GM12878 (cell line): ENCODE measurements around the gene UHRF2. TPM values are rescaled to one million over a fixed set of nuclear protein-coding genes. Genes with fewer than 3 reads are reported as not detected.

ENCODE experiments used
- CBX3 ChIP-seq: fragments of 200-600 bp; sonication (generic); IDR thresholded peaks from 2 replicates; pipeline ENCODE4 v1.6.1; 2016; ENCODE audit warnings: low read depth, borderline replicate concordance
- CBX5 ChIP-seq: sonication (generic); IDR thresholded peaks from 2 replicates; pipeline ENCODE4 v1.6.1; 2016; ENCODE audit warnings: low read depth, moderate library complexity, mild to moderate bottlenecking, inconsistent platforms
- CREM ChIP-seq: IDR thresholded peaks from 2 replicates; pipeline ENCODE4 v1.6.1; 2014; ENCODE audit warnings: antibody characterized with exemption, low read depth
- IKZF1 ChIP-seq: fragments of 450-650 bp; conservative IDR thresholded peaks from 2 replicates; pipeline ENCODE4 v1.6.1; 2017; ENCODE audit warnings: antibody characterized with exemption, mild to moderate bottlenecking
- IKZF2 ChIP-seq, 2 experiments: fragments of 450-650 bp; IDR thresholded peaks; 2 replicates each; pipeline ENCODE4 v1.6.1; 2017; ENCODE audit warnings: mild to moderate bottlenecking in 2 of 2, moderate library complexity in 2 of 2
- NBN ChIP-seq: fragments of 450-650 bp; IDR thresholded peaks from 2 replicates; pipeline ENCODE4 v1.6.1; 2016
- POLR2AphosphoS5 ChIP-seq: IDR thresholded peaks from 2 replicates; pipeline ENCODE4 v1.6.1; 2011; ENCODE audit warnings: mild to moderate bottlenecking, low read length, inconsistent platforms
- POU2F2 ChIP-seq: IDR thresholded peaks from 3 replicates; pipeline ENCODE4 v1.6.1; 2011; ENCODE audit warnings: low read depth, mild to moderate bottlenecking, low read length, borderline replicate concordance
- RAD21 ChIP-seq: IDR thresholded peaks from 2 replicates; pipeline ENCODE4 v1.6.1; 2011; ENCODE audit warnings: mild to moderate bottlenecking, low read depth, low read length, moderate library complexity; ENCODE audit not compliant: insufficient read depth
- RB1 ChIP-seq: fragments of 450-650 bp; formaldehyde crosslinking; IDR thresholded peaks from 2 replicates; pipeline ENCODE4 v1.6.1; 2017; ENCODE audit warnings: mild to moderate bottlenecking, borderline replicate concordance
- SMARCA5 ChIP-seq: fragments of 450-650 bp; IDR thresholded peaks from 2 replicates; pipeline ENCODE4 v1.6.1; 2017; ENCODE audit warnings: mild to moderate bottlenecking
- TCF3 ChIP-seq: IDR thresholded peaks from 2 replicates; pipeline ENCODE4 v1.6.1; 2012; ENCODE audit warnings: low read depth, mild to moderate bottlenecking, low read length, borderline replicate concordance; ENCODE audit not compliant: insufficient read depth
- YY1 ChIP-seq: IDR thresholded peaks from 2 replicates; pipeline ENCODE4 v1.6.1; 2011; ENCODE audit warnings: low read depth, mild to moderate bottlenecking, low read length
- polyA plus RNA-seq, 11 experiments: library from polyadenylated mRNA; depleted of rRNA in 4 of 11; unstranded in 6 of 11; stranded (reverse) in 5 of 11; fragments of >200 nt; fragmentation: Nextera tagmentation in 4 of 11; fragmentation: Illumina TruSeq in 1 of 11; extraction: Ambion mirVana in 4 of 11; extraction: Trizol in 1 of 11; gene quantifications; 1 replicate in 1 of 11; 2 replicates in 10 of 11; pipeline versions ENCODE4 v1.2.1 to v1.2.3, GENCODE V29; 2011 to 2016; ENCODE audit warnings: inconsistent platforms in 2 of 11, missing spikeins in 2 of 11, low read depth in 1 of 11
- total RNA-seq, 4 experiments: library from RNA; depleted of rRNA in 3 of 4; stranded (reverse); fragments of >200 nt in 3 of 4; fragmentation: Illumina TruSeq in 1 of 4; extraction: Trizol in 1 of 4; gene quantifications; 2 replicates each; pipeline versions ENCODE4 v1.2.1 to v1.2.3, GENCODE V29; 2013 to 2021
- TF ChIP-seq, protein P1 (sequence below), 3 experiments: IDR thresholded peaks in 2 of 3; conservative IDR thresholded peaks in 1 of 3; 2 replicates each; pipeline ENCODE4 v1.5.1; 2011; ENCODE audit warnings: low read depth in 3 of 3, low read length in 3 of 3, mild to moderate bottlenecking in 3 of 3, control low read depth in 2 of 3, moderate library complexity in 2 of 3, inconsistent platforms in 1 of 3, mixed read lengths in 1 of 3; ENCODE audit not compliant: control insufficient read depth in 2 of 3, insufficient read depth in 1 of 3; ENCODE audit errors: extremely low read depth in 1 of 3
- TF ChIP-seq, protein P2 (sequence below): IDR thresholded peaks from 2 replicates; pipeline ENCODE4 v1.6.1; 2012; ENCODE audit warnings: low read depth, low read length, improper control_type of control experiment
- TF ChIP-seq, protein P3 (sequence below): fragments of 450-650 bp; IDR thresholded peaks from 2 replicates; pipeline ENCODE4 v1.6.1; 2014; ENCODE audit warnings: mild to moderate bottlenecking
- TF ChIP-seq, protein P4 (sequence below): fragments of 450-650 bp; IDR thresholded peaks from 2 replicates; pipeline ENCODE4 v1.6.1; 2017; ENCODE audit warnings: mild to moderate bottlenecking
- TF ChIP-seq, protein P5 (sequence below): fragments of 450-650 bp; IDR thresholded peaks from 2 replicates; pipeline ENCODE4 v1.6.1; 2017; ENCODE audit warnings: mild to moderate bottlenecking, low read depth, inconsistent platforms; ENCODE audit not compliant: poor library complexity, severe bottlenecking
- TF ChIP-seq, protein P6 (sequence below): fragments of 450-650 bp; IDR thresholded peaks from 2 replicates; pipeline ENCODE4 v1.6.1; 2017; ENCODE audit warnings: low read depth, mild to moderate bottlenecking, moderate library complexity

Gene UHRF2
- total and polyA plus RNA-seq, 10 of the 15 experiments (the other 5 are each of a cell fraction or from before 2014, with no cell fraction given) = 11.2 to 95.8 (median 43.1) TPM

DNA sequence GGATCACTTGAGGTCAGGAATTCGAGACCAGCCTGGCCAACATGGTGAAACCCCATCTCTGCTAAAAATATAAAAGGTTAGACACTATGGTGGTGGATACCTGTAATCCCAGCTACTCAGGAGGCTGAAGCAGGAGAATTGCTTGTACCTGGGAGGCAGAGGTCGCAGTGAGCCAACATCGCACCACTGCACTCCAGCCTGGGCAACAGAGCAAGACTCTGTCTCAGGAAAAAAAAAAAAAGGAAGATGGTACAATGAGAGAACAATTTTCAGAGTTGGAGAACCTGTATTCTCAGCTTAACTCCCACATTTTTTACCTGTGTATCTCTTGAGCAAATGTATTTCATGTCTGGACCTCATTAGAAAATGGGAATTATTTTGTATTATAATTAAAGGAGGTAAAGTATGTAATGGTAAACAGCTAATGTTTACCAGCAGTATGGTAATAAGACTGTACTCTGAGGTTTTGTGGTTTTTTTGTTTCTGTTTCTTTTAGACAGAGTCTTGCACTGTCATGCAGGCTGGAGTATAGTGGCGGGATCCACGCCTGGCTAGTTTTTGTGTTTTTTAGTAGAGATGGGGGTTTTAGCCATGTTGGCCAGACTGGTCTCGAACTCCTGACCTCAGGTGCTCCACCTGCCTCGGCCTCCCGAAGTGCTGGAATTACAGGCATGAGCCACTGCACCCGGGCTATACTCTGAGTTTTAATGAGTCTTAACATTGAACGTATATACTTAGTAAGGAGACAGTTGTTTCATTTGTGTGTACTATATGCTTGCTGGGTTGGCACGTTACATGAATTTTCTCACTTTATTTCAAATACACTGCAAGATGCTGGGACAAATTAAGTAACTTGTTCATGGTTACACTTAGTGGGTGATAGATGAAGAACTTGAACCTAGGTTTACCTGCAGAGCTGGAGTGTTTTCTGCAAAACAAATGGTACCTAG is 16.2 kb downstream of the UHRF2 start (continued):
- TF ChIP-seq, protein P1, sequence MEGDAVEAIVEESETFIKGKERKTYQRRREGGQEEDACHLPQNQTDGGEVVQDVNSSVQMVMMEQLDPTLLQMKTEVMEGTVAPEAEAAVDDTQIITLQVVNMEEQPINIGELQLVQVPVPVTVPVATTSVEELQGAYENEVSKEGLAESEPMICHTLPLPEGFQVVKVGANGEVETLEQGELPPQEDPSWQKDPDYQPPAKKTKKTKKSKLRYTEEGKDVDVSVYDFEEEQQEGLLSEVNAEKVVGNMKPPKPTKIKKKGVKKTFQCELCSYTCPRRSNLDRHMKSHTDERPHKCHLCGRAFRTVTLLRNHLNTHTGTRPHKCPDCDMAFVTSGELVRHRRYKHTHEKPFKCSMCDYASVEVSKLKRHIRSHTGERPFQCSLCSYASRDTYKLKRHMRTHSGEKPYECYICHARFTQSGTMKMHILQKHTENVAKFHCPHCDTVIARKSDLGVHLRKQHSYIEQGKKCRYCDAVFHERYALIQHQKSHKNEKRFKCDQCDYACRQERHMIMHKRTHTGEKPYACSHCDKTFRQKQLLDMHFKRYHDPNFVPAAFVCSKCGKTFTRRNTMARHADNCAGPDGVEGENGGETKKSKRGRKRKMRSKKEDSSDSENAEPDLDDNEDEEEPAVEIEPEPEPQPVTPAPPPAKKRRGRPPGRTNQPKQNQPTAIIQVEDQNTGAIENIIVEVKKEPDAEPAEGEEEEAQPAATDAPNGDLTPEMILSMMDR (IDR thresholded peaks at IDR 0.05 in 2 of 3, conservative IDR thresholded peaks at IDR 0.05 in 1 of 3; ENCODE audit: control insufficient read depth in 2 of 3, extremely low read depth in 1 of 3, insufficient read depth in 1 of 3, low read depth in 3 of 3, low read length in 3 of 3) = no peak
- peak; percentile 53 to 69 for TF ChIP-seq IKZF2 (IDR thresholded peaks at IDR 0.05)
- TF ChIP-seq TCF3 = no peak
- TF ChIP-seq, protein P2, sequence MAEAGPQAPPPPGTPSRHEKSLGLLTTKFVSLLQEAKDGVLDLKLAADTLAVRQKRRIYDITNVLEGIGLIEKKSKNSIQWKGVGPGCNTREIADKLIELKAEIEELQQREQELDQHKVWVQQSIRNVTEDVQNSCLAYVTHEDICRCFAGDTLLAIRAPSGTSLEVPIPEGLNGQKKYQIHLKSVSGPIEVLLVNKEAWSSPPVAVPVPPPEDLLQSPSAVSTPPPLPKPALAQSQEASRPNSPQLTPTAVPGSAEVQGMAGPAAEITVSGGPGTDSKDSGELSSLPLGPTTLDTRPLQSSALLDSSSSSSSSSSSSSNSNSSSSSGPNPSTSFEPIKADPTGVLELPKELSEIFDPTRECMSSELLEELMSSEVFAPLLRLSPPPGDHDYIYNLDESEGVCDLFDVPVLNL = no peak
- no peak for TF ChIP-seq CBX3
- TF ChIP-seq CREM = peak; percentile 34
- TF ChIP-seq, protein P3, sequence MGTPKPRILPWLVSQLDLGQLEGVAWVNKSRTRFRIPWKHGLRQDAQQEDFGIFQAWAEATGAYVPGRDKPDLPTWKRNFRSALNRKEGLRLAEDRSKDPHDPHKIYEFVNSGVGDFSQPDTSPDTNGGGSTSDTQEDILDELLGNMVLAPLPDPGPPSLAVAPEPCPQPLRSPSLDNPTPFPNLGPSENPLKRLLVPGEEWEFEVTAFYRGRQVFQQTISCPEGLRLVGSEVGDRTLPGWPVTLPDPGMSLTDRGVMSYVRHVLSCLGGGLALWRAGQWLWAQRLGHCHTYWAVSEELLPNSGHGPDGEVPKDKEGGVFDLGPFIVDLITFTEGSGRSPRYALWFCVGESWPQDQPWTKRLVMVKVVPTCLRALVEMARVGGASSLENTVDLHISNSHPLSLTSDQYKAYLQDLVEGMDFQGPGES = no peak
- TF ChIP-seq, protein P4, sequence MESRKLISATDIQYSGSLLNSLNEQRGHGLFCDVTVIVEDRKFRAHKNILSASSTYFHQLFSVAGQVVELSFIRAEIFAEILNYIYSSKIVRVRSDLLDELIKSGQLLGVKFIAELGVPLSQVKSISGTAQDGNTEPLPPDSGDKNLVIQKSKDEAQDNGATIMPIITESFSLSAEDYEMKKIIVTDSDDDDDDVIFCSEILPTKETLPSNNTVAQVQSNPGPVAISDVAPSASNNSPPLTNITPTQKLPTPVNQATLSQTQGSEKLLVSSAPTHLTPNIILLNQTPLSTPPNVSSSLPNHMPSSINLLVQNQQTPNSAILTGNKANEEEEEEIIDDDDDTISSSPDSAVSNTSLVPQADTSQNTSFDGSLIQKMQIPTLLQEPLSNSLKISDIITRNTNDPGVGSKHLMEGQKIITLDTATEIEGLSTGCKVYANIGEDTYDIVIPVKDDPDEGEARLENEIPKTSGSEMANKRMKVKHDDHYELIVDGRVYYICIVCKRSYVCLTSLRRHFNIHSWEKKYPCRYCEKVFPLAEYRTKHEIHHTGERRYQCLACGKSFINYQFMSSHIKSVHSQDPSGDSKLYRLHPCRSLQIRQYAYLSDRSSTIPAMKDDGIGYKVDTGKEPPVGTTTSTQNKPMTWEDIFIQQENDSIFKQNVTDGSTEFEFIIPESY = no peak
- TF ChIP-seq POU2F2 = peak; percentile 64; the same call in 2 of the 3 replicates
- TF ChIP-seq, protein P5, sequence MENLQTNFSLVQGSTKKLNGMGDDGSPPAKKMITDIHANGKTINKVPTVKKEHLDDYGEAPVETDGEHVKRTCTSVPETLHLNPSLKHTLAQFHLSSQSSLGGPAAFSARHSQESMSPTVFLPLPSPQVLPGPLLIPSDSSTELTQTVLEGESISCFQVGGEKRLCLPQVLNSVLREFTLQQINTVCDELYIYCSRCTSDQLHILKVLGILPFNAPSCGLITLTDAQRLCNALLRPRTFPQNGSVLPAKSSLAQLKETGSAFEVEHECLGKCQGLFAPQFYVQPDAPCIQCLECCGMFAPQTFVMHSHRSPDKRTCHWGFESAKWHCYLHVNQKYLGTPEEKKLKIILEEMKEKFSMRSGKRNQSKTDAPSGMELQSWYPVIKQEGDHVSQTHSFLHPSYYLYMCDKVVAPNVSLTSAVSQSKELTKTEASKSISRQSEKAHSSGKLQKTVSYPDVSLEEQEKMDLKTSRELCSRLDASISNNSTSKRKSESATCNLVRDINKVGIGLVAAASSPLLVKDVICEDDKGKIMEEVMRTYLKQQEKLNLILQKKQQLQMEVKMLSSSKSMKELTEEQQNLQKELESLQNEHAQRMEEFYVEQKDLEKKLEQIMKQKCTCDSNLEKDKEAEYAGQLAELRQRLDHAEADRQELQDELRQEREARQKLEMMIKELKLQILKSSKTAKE = peak; percentile 96
- TF ChIP-seq IKZF1 = peak; percentile 42; the same call in 1 of the 2 replicates
- TF ChIP-seq RB1 = no peak
- peak; percentile 37; the same call in 1 of the 2 replicates for TF ChIP-seq SMARCA5
- TF ChIP-seq, protein P6, sequence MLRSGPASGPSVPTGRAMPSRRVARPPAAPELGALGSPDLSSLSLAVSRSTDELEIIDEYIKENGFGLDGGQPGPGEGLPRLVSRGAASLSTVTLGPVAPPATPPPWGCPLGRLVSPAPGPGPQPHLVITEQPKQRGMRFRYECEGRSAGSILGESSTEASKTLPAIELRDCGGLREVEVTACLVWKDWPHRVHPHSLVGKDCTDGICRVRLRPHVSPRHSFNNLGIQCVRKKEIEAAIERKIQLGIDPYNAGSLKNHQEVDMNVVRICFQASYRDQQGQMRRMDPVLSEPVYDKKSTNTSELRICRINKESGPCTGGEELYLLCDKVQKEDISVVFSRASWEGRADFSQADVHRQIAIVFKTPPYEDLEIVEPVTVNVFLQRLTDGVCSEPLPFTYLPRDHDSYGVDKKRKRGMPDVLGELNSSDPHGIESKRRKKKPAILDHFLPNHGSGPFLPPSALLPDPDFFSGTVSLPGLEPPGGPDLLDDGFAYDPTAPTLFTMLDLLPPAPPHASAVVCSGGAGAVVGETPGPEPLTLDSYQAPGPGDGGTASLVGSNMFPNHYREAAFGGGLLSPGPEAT = 0 out of 2 replicates have a peak, but pooled peaks have one; percentile 40
- 0 out of 2 replicates have a peak, but pooled peaks have one; percentile 28 for TF ChIP-seq CBX5
- no peak for TF ChIP-seq POLR2AphosphoS5
- no peak for TF ChIP-seq RAD21
- peak; percentile 76 for TF ChIP-seq NBN
- peak; percentile 22; the same call in 1 of the 2 replicates for TF ChIP-seq YY1
